ENCODE measurements around the gene HMGCL. TPM values are rescaled to one million over a fixed set of nuclear protein-coding genes. Genes with fewer than 3 reads are reported as not detected.

The HMGCL gene
- total RNA-seq, 1 experiment from 2014 or later, result 19.4 TPM

GRCh38 chr1:23817633-23818032, 7.6 kb downstream of the HMGCL start:
- Mint-ChIP-seq H3K4me1 (ENCODE audit: low read depth, unreplicated experiment) (no peaks in the 10 kb centered on the region), H3K27ac (ENCODE audit: unreplicated experiment) (no peak overlapping the region), H3K9me3 (ENCODE audit: unreplicated experiment) (no peaks in the 10 kb centered on the region), H3K36me3 (ENCODE audit: insufficient read depth, unreplicated experiment) (no peaks in the 10 kb centered on the region), H3K4me3 (ENCODE audit: unreplicated experiment) (no peak overlapping the region), H3K27me3 (ENCODE audit: insufficient read depth, unreplicated experiment) (no peaks in the 10 kb centered on the region)
- TF ChIP-seq CTCF (IDR thresholded peaks at IDR 0.05; ENCODE audit: insufficient read depth in 1 of 2, low read depth in 1 of 2, low read length in 1 of 2, severe bottlenecking in 1 of 2, unreplicated experiment in 1 of 2), result no peak
- Histone ChIP-seq H3K36me3 (ENCODE audit: control insufficient read depth, insufficient read depth, low read length) (no peaks in the 10 kb centered on the region; the same call in 1 of the 2 replicates), H3K9me3 (no peaks in the 10 kb centered on the region), H3K4me1 (no peaks in the 10 kb centered on the region), H3K27me3 (replicated peaks; ENCODE audit: control insufficient read depth, insufficient read depth, low read length) (no peaks in the 10 kb centered on the region), H3K4me3 (ENCODE audit: low read depth, low read length) (no peak overlapping the region)
- BruUV-seq (replicated peaks), result no TSS peak
- POLR2A ChIA-PET, result interaction anchor here (0.5 kb wide), 1 partner anchor 16 kb away, joined by 3 read pairs; no protein-coding TSS in a partner anchor
- DNase-seq, result no peak
- intact Hi-C loops (cut with micrococcal nuclease; ENCODE audit: unreplicated experiment), result no loop called here
- CTCF ChIA-PET, result interaction anchor here (0.7 kb wide), 1 partner anchor 382 kb away, joined by 4 read pairs; no protein-coding TSS in a partner anchor

- H3K4me3 ChIP-seq (ENCODE audit: low read depth, low read length), result no peak overlapping the region
- no peak for TF ChIP-seq CTCF (IDR thresholded peaks at IDR 0.05; ENCODE audit: insufficient read depth in 1 of 2, low read depth in 1 of 2, low read length in 1 of 2, severe bottlenecking in 1 of 2, unreplicated experiment in 1 of 2)
- no peak overlapping the region for H3K4me3 Mint-ChIP-seq (ENCODE audit: unreplicated experiment)
- no peaks in the 10 kb centered on the region for H3K4me1 ChIP-seq
- no peak overlapping the region for H3K27ac Mint-ChIP-seq (ENCODE audit: unreplicated experiment)
- no TSS peak for BruUV-seq (replicated peaks)
- H3K36me3 ChIP-seq (ENCODE audit: control insufficient read depth, insufficient read depth, low read length), result no peaks in the 10 kb centered on the region; the same call in 1 of the 2 replicates
- H3K9me3 Mint-ChIP-seq (ENCODE audit: unreplicated experiment), result no peaks in the 10 kb centered on the region
- ChIA-PET CTCF (no interaction called here), POLR2A (interaction anchor here (0.5 kb wide), 1 partner anchor 16 kb away, joined by 3 read pairs; no protein-coding TSS in a partner anchor)
- DNase-seq, result no peak
- no peaks in the 10 kb centered on the region for H3K4me1 Mint-ChIP-seq (ENCODE audit: low read depth, unreplicated experiment)
- H3K9me3 ChIP-seq, result no peaks in the 10 kb centered on the region
- no peaks in the 10 kb centered on the region for H3K36me3 Mint-ChIP-seq (ENCODE audit: insufficient read depth, unreplicated experiment)
- H3K27me3 ChIP-seq (replicated peaks; ENCODE audit: control insufficient read depth, insufficient read depth, low read length), result no peaks in the 10 kb centered on the region
- intact Hi-C loops (cut with micrococcal nuclease; ENCODE audit: unreplicated experiment), result no loop called here
- H3K27me3 Mint-ChIP-seq (ENCODE audit: insufficient read depth, unreplicated experiment), result no peaks in the 10 kb centered on the region
These were observed 8.3 kb downstream of the HMGCL start for GRCh38 chr1:23816906-23817305.

GRCh38 chr1:23816361-23816760, 8.9 kb downstream of the HMGCL start:
- no peaks in the 10 kb centered on the region for H3K9me3 ChIP-seq
- no peak for TF ChIP-seq CTCF (IDR thresholded peaks at IDR 0.05; ENCODE audit: insufficient read depth in 1 of 2, low read depth in 1 of 2, low read length in 1 of 2, severe bottlenecking in 1 of 2, unreplicated experiment in 1 of 2)
- Mint-ChIP-seq H3K9me3 (ENCODE audit: unreplicated experiment) (no peaks in the 10 kb centered on the region), H3K36me3 (ENCODE audit: insufficient read depth, unreplicated experiment) (no peaks in the 10 kb centered on the region), H3K4me3 (ENCODE audit: unreplicated experiment) (no peak overlapping the region), H3K4me1 (ENCODE audit: low read depth, unreplicated experiment) (no peaks in the 10 kb centered on the region), H3K27me3 (ENCODE audit: insufficient read depth, unreplicated experiment) (no peaks in the 10 kb centered on the region), H3K27ac (ENCODE audit: unreplicated experiment) (no peak overlapping the region)
- H3K36me3 ChIP-seq (ENCODE audit: control insufficient read depth, insufficient read depth, low read length), result no peaks in the 10 kb centered on the region; the same call in 1 of the 2 replicates
- H3K4me3 ChIP-seq (ENCODE audit: low read depth, low read length), result no peak overlapping the region
- ChIA-PET CTCF (no interaction called here), POLR2A (no interaction called here)
- intact Hi-C loops (cut with micrococcal nuclease; ENCODE audit: unreplicated experiment), result no loop called here
- no peak for DNase-seq
- BruUV-seq (replicated peaks), result no TSS peak
- H3K4me1 ChIP-seq, result no peaks in the 10 kb centered on the region
- no peaks in the 10 kb centered on the region for H3K27me3 ChIP-seq (replicated peaks; ENCODE audit: control insufficient read depth, insufficient read depth, low read length)
